HG03432 (cell line): ENCODE measurements around the gene LEFTY2.
"Not testable (repeated sequence)": the region's sequence is repeated elsewhere in the genome, so short reads cannot be mapped to it uniquely, and the experiment has no call there.

ENCODE experiments used
- ATAC-seq: cut with Tn5 transposase; IDR thresholded peaks from one replicate; pipeline ENCODE4 v1.9.1; 2021; ENCODE audit warnings: mild to moderate bottlenecking, moderate library complexity; ENCODE audit not compliant: unreplicated experiment

Gene LEFTY2

GRCh38 chr1:225941187-225941941 lies at the start of gene LEFTY2:
LEFTY2 (minus strand) TSS chr1:225941220; CDS start chr1:225941140, 80 bp downstream.
- no peak for ATAC-seq

DNA sequence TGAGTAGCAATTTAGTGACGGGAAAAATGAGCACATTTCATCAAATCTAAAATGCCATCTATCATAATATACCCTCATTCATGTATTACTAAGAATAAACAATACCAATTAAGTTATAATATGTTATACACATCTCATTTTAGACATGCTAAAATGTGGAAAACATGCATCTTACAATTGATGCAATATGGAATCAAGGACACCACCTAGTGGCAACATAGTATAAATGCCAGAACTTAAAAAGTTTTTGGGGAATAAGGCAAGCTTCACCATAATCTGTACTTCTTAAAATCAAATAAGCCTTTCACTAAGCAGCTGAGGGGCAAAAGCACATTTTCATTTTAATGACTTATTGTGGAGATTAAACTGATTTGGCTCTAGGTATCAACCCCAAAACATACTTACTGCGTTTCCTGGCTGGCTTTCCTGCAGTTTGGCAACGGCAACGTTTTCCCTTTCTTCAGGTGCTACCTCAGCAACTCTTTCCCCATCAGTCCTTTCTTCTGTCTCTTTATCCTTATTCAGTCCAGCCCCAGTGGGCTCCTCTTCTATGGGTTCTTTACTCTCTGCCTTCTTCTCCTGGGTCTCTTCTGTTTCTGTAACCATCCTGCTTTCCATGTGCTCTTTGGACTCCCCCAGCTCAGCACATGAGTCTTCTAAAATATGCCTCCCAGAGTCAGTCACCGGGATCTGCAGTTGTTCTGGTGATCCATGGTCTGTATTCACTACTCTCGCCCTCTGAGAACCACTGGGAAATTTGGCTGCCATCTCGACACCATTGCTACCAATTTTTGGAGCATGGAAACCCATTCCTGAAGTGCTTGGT lies 46.7 kb upstream of the LEFTY2 start:
- ATAC-seq, result no peak

- ATAC-seq, result no peak
Measured at GRCh38 chr1:225981714-225982113, 40.7 kb upstream of the LEFTY2 start.

GRCh38 chr1:225980005-225980836 lies 39.2 kb upstream of the LEFTY2 start:
- no peak for ATAC-seq

DNA sequence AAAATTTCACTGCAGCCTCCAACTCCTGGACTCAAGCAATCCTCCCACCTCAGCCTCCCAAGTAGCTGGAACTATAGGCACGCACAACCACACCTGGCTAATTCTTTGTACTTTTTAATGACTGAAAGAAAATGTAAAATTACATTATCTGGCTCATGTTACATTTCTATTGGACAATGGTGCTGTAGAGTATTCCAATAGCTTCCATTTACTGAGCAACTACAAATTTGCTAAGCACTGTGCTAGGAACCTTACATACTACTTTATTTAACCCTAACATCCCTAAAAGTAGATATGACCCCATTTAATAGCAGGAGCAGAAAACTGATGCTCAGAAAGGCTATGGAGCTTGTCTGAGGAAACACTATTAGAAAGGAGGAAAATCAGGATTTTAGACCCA lies 38.4 kb upstream of the LEFTY2 start:
- no peak for ATAC-seq

DNA sequence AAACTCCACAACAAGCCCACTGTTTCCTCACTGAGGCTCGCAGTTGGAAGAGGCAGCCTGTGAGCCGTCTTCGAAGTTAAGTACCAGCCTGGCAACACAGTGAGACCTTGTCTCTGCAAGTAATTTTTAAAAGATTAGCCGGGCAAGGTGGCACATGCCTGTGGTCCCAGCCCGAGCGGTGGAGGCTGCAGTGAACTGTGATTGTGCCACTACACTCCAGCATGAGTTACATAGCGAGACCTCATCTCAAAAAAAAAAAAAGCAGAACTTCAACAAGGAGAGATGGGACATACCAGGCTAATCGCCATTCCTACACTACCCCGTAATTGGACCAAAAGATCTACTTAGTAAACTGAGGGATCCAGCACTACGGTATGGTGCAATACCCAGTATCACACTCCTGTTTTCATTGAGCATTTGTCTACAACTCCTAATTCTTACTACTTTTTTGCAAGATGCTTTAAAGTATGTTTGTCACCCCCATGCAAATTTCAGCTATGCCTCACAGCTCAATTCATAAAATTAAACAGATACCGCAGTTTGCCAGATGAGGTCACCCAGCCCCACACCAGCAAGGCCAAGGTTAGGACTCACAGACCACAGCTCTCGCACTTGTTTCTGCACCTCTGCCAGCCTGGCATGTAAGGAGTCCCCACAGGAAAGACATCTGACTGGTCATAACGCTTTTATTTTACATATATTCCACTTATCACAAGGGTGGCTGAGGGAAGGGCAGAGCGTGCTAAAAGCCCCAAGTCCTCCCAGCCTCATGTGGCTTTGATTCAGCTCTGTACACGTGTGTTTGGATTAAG lies 37.1 kb upstream of the LEFTY2 start:
- ATAC-seq, result peak; percentile 79

DNA sequence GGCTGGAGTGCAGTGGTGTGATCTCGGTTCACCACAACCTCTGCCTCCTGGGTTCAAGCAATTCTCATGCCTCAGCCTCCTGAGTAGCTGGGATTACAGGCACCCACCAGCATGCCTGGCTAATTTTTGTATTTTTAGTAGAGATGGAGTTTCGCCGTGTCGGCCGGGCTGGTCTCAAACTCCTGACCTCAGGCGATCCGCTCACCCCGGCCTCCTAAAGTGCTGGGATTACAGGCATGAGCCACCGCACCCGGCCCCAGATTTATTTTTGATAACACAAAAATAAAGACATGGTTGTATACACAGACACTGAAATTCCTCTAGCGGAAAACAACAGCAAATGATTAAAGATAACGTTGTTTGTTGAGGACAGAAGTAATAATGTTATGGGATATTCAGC lies 34.1 kb upstream of the LEFTY2 start:
- not testable (repeated sequence) for ATAC-seq

DNA sequence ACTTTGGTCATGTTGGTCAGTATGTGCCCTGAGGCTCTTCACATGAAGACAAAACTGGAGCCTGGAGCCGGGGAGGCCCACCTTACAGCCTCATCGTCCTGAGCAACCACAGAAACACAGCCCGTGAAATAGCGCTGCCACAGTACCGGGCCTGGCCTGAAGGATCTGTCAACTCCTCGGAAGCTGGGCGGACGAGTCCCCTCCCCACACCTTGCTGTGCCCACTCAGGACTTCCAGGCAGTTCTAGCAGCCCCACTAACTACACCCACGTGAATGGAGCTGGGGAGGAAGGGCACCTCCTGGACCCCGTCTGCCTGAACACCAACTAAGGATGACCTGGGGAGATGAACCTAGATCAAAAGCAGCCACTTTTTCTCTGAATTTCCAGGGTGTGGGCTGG lies 33.4 kb upstream of the LEFTY2 start:
- no peak for ATAC-seq

DNA sequence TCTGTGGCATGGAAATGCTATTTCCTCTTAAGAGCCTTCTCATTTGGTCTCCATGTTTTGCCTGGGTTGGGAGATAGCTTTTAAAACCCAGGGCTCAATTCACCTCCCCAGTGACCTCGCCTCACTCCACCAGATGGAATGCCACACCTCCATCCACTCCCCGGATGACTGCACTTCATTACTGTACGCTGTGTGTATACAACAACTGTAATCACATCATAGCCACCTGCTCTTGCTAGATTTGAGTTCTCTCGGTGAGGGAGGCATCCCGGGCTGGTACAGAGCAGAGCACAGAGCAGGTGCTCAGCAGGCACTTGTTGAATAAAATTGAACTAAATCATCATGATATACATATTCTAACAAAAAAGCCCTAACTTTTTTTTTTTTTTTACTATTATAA lies 32.1 kb upstream of the LEFTY2 start:
- ATAC-seq, result no peak

- no peak for ATAC-seq
Measured at GRCh38 chr1:225972344-225973152, 31.5 kb upstream of the LEFTY2 start.

DNA sequence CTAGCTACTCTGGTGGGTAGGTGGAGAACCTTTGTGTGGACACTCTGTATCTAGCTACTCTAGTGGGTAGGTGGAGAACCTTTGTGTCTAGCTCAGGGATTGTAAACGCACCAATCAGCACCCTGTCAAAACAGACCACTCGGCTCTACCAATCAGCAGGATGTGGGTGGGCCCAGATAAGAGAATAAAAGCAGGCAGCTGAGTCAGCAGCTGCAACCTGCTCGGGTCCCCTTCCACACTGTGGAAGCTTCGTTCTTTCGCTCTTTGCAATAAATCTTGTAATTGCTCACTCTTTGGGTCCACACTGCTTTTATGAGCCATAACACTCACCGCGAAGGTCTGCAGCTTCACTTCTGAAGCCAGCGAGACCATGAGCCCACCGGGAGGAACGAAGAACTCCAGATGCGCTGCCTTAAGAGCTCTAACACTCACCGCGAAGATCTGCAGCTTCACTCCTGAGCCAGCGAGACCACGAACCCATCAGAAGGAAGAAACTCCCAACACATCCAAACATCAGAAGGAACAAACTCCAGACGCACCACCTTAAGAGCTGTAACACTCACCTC lies 29.7 kb upstream of the LEFTY2 start:
- ATAC-seq, result not testable (repeated sequence)

DNA sequence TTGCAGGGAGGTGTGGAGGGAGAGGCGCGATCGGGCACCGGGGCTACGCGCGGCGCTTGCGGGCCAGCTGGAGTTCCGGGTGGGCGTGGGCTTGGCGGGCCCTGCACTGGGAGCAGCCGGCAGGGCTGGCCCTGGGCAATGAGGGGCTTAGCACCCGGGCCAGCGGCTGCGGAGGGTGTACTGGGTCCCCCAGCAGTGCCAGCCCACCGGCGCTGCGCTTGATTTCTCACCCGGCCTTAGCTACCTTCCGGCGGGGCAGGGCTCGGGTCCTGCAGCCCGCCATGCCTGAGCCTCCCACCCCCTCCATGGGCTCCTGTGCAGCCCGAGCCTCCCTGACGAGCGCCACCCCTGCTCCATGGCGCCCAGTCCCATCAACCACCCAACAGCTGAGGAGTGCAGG lies 28.7 kb upstream of the LEFTY2 start:
- ATAC-seq, result not testable (repeated sequence)

- no peak for ATAC-seq
Measured at GRCh38 chr1:225965231-225965630, 24.2 kb upstream of the LEFTY2 start.

DNA sequence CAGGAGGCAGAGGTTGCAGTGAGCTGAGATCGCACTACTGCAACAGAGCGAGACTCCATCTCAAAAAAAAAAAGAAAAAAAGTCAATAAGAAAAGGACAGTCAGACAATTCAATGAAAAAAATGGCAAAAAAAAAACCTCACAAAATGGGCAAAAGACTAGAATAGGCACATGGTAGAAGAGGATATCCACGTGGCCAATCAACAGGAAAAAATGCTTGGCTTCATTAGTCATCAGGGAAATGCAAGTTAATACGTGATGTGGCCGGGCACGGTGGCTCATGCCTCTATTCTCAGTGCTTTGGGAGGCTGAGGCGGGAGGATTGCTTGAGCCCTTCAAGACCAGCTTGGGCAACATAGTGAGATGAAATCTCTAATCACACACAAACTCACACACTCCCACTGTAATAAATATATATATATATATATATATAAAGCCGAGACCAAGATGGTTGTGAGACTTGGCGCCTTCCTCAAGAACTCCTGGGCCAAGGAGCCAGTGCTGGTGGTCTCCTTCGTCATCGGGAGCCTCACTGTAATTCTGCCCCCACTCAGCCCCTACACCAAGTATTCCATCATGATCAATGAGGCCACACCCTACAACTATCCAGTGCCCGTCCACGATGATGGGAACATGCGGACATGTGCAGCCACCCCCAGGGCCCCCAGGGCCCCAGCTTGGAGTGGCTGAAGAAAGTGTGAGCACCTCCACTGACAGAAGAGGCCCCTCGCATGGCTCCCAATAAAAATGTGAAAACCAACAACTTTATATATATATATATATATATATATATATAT lies 22.9 kb upstream of the LEFTY2 start:
- no peak for ATAC-seq

DNA sequence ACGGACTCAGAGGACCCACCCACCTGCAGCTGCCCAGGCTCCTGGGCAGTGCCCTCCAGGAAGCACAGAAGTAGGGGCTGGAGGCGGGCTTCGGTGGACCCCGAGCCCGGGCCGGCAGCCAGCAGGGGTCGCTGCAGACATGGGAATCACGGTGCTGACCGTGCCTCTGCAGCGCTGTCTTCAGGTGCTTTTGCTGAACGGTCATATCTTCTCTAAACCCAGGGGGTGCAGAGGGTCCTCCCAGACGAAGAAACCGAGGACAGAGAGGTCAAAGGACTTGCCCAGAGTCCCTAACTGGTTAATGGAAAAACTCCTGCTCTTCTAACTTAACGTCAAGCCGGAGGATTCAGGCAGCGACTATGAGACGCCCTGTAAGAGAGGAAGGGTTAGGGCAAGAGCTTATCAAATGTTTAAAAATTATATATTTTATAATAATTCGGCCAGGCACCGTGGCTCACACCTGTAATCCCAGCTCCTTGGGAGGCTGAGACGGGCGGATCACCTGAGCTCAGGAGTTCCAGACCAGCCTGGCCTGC lies 21.5 kb upstream of the LEFTY2 start:
- no peak for ATAC-seq

GRCh38 chr1:225961659-225962439 lies 20.8 kb upstream of the LEFTY2 start:
- ATAC-seq, result no peak

DNA sequence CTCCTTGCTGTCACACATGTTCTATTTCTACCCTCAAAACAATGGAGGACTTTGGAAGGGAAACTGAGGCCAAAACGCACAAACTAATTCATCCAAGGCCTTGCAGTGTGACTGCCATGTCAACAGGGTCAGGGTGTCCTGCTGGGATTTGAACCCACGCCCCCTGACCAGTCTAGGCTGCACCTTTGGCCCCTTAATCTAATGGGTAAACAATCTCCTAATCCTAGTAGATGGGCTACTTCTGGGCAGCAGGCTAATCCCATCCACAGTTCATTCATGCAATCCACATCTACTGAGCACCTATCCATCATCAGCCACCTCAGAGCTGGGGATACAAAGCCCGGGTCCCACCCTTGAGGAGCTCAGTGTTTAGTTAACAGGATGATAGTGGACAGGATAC lies 17.0 kb upstream of the LEFTY2 start:
- no peak for ATAC-seq
